MM.1S (cell line): ENCODE measurements around the gene HGFAC.

Experiments used
- DNase-seq: peaks from one replicate; pipeline ENCODE4 v3.0.0-alpha.2; 2015
- H2AFZ ChIP-seq: fragments of 300-600 bp; sonication (generic); 2 replicates; pipeline ENCODE4 v1.6.0; 2016; ENCODE audit warnings: antibody characterized with exemption, low read length
- H3F3A ChIP-seq: fragments of 300-600 bp; sonication (generic); 2 replicates; pipeline ENCODE4 v1.6.1; 2016; ENCODE audit warnings: mild to moderate bottlenecking, antibody characterized with exemption, low read length, moderate library complexity, mixed read lengths; ENCODE audit not compliant: insufficient read depth
- H3K27ac ChIP-seq: fragments of 300-600 bp; sonication (generic); 2 replicates; pipeline ENCODE4 v1.5.1; 2016; ENCODE audit warnings: mild to moderate bottlenecking, low read length
- H3K27me3 ChIP-seq: fragments of 300-600 bp; sonication (generic); replicated peaks from 2 replicates; pipeline ENCODE4 v1.6.0; 2016; ENCODE audit warnings: low read length; ENCODE audit not compliant: insufficient read depth
- H3K36me3 ChIP-seq: fragments of 300-600 bp; sonication (generic); replicated peaks from 2 replicates; pipeline ENCODE4 v1.6.1; 2016; ENCODE audit warnings: mild to moderate bottlenecking, low read length, mixed read lengths; ENCODE audit not compliant: insufficient read depth
- H3K4me1 ChIP-seq: fragments of 300-600 bp; sonication (generic); 2 replicates; pipeline ENCODE4 v1.6.1; 2016; ENCODE audit warnings: low read length, mixed read lengths
- H3K4me2 ChIP-seq: fragments of 300-600 bp; sonication (generic); 2 replicates; pipeline ENCODE4 v1.6.0; 2016; ENCODE audit warnings: low read depth, low read length
- H3K4me3 ChIP-seq: fragments of 300-600 bp; sonication (generic); 2 replicates; pipeline ENCODE4 v1.5.1; 2016; ENCODE audit warnings: low read length, mixed read lengths
- H3K79me2 ChIP-seq: fragments of 300-600 bp; sonication (generic); 2 replicates; pipeline ENCODE4 v1.6.1; 2016; ENCODE audit warnings: mixed run types, low read length, mixed read lengths
- H3K9ac ChIP-seq: fragments of 300-600 bp; sonication (generic); 2 replicates; pipeline ENCODE4 v1.6.1; 2016; ENCODE audit warnings: low read length, mixed read lengths
- H3K9me2 ChIP-seq: fragments of 300-600 bp; sonication (generic); replicated peaks from 2 replicates; pipeline ENCODE4 v1.6.1; 2016; ENCODE audit warnings: mild to moderate bottlenecking, low read length, mixed read lengths; ENCODE audit not compliant: insufficient read depth
- H3K9me3 ChIP-seq: fragments of 300-600 bp; sonication (generic); replicated peaks from 2 replicates; pipeline ENCODE4 v1.6.1; 2016; ENCODE audit warnings: mild to moderate bottlenecking, low read length, mixed read lengths; ENCODE audit not compliant: insufficient read depth
- H4K20me1 ChIP-seq: fragments of 300-600 bp; sonication (generic); 2 replicates; pipeline ENCODE4 v1.6.1; 2016; ENCODE audit warnings: mild to moderate bottlenecking, low read length, moderate library complexity, mixed read lengths; ENCODE audit not compliant: insufficient read depth
- EZH2 ChIP-seq: fragments of 300-600 bp; sonication (generic); optimal IDR thresholded peaks from 2 replicates; pipeline ENCODE3; 2017; ENCODE audit warnings: low read depth, mild to moderate bottlenecking, antibody characterized with exemption, low read length, mixed read lengths
- EZH2phosphoT487 ChIP-seq: fragments of 300-600 bp; sonication (generic); IDR thresholded peaks from 2 replicates; pipeline ENCODE4 v1.6.1; 2018; ENCODE audit warnings: antibody characterized with exemption, low read length
- TF ChIP-seq, protein P1 (sequence below): fragments of 300-600 bp; sonication (generic); IDR thresholded peaks from 2 replicates; pipeline ENCODE4 v1.5.1; 2016; ENCODE audit warnings: antibody characterized with exemption, low read length, mixed read lengths

HGFAC gene

DNA sequence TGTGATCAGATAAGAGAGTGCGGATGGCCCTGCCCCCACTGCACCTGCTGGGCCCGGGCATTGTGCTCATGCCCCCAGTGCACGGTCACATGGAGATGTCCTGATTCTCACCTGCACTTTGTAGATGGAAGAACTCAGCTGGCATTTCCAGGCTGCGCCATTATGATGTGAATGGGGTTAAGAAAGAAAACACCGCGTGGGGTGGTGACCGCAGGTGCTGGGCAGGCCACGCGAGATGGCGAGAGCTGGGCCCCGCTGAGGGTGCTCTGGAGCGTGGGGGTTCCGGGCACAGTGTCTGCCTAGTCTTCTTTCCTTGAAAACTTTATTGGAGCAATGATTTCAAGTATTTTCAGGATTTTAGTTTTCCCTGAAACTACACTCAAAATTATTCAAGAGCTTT, 17.8 kb upstream of the HGFAC start:
- Histone ChIP-seq H4K20me1 (no peaks in the 10 kb centered on the region), H3K79me2 (no peaks in the 10 kb centered on the region)

DNA sequence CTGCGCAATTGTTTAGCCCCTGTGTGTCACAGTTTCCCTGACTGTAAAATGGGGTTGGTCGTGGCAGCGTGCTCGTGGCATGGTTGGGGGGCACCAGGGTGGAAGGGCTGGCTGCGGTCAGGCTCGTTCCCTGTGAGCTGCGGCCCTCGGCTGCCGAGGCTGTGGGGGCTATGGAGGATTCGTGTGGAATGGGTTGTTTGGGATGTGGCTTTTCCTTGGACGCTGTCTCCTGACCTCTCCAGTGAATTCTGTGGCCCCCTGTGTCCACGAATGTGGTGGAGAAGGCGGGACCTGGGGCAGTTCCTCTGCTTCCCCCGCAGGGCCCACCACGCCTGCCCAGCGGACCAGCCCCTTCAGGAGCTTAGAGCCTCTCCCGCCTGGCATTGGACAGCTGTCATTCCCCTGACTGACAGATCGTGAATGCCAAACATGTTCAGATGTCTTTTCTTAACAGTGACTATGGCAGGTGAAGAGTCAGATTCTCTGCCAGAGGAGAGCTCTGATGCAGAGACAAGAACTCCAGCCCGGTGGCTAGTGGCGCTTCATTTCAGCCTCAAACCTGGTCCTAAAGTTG, 17.2 kb upstream of the HGFAC start:
- Histone ChIP-seq H4K20me1 (no peaks in the 10 kb centered on the region), H3K4me1 (no peaks in the 10 kb centered on the region), H3K9me3 (no peaks in the 10 kb centered on the region), H3K9me2 (no peaks in the 10 kb centered on the region), H3K9ac (no peak overlapping the region), H2AFZ (no peak overlapping the region), H3K36me3 (no peaks in the 10 kb centered on the region), H3F3A (no peaks in the 10 kb centered on the region), H3K79me2 (no peaks in the 10 kb centered on the region), H3K27ac (no peak overlapping the region), H3K4me3 (no peak overlapping the region), H3K4me2 (no peak overlapping the region), H3K27me3 (no peaks in the 10 kb centered on the region)
- DNase-seq: no peak
- TF ChIP-seq EZH2 (no peak), EZH2phosphoT487 (no peak)
- TF ChIP-seq, protein P1, sequence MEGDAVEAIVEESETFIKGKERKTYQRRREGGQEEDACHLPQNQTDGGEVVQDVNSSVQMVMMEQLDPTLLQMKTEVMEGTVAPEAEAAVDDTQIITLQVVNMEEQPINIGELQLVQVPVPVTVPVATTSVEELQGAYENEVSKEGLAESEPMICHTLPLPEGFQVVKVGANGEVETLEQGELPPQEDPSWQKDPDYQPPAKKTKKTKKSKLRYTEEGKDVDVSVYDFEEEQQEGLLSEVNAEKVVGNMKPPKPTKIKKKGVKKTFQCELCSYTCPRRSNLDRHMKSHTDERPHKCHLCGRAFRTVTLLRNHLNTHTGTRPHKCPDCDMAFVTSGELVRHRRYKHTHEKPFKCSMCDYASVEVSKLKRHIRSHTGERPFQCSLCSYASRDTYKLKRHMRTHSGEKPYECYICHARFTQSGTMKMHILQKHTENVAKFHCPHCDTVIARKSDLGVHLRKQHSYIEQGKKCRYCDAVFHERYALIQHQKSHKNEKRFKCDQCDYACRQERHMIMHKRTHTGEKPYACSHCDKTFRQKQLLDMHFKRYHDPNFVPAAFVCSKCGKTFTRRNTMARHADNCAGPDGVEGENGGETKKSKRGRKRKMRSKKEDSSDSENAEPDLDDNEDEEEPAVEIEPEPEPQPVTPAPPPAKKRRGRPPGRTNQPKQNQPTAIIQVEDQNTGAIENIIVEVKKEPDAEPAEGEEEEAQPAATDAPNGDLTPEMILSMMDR: no peak

More for the DNA sequence above, 17.8 kb upstream of the HGFAC start:
- H3K4me1 ChIP-seq: no peaks in the 10 kb centered on the region
- no peaks in the 10 kb centered on the region for H3K9me3 ChIP-seq
- no peaks in the 10 kb centered on the region for H3K36me3 ChIP-seq
- TF ChIP-seq, protein P1: no peak
- no peak for TF ChIP-seq EZH2phosphoT487
- no peak overlapping the region for H2AFZ ChIP-seq
- H3K4me3 ChIP-seq: no peak overlapping the region
- H3K9me2 ChIP-seq: no peaks in the 10 kb centered on the region
- DNase-seq: no peak
- H3K4me2 ChIP-seq: no peak overlapping the region
- no peaks in the 10 kb centered on the region for H3K27me3 ChIP-seq
- H3K9ac ChIP-seq: no peak overlapping the region
- no peaks in the 10 kb centered on the region for H3F3A ChIP-seq
- H3K27ac ChIP-seq: no peak overlapping the region

DNA sequence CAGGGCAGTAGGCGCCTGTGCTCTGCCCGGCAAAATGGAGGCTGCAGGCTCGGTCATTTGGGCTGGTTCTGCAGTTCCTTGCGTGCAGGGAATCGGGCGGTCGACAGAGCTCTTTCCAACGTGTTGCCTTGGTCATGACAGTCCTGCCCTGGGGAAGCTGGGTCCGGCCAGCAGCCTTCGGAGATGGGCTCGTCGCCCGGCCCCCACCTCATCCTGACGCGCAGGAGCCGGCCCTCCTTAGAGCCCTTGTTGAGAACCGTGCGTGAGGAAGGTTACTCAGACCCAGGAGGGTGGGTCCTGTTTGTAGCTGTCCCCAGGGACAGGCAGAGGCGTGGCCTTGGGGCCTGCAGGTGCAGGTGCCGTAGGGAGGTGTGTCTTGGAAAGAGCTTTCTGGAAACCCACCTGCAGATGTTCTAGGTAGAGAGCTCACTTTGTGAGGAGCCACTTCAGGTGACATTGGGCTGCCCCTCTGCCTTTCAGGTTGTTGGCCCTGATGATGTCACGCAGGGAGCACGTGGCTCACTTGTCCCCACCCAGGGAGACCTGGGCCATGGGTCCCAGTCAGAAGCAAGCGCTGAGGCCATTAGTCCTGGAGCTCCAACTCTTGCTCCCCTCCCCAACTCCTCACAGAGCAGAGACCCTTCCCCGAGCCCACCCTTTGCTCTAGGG, 15.2 kb upstream of the HGFAC start:
- no peaks in the 10 kb centered on the region for H3K9me3 ChIP-seq
- H3K4me2 ChIP-seq: no peak overlapping the region
- H2AFZ ChIP-seq: no peak overlapping the region
- no peak overlapping the region for H3K4me3 ChIP-seq
- no peaks in the 10 kb centered on the region for H3K79me2 ChIP-seq
- H3K27ac ChIP-seq: no peak overlapping the region
- H3K9ac ChIP-seq: no peak overlapping the region
- TF ChIP-seq, protein P1: no peak
- no peak for TF ChIP-seq EZH2
- no peak for TF ChIP-seq EZH2phosphoT487
- no peaks in the 10 kb centered on the region for H3K36me3 ChIP-seq
- H3K9me2 ChIP-seq: no peaks in the 10 kb centered on the region
- H3F3A ChIP-seq: no peaks in the 10 kb centered on the region
- H4K20me1 ChIP-seq: no peaks in the 10 kb centered on the region
- H3K4me1 ChIP-seq: no peaks in the 10 kb centered on the region
- H3K27me3 ChIP-seq: no peaks in the 10 kb centered on the region
- no peak for DNase-seq
